GM19452 (cell line): ENCODE measurements around the gene USF1.
A peak's percentile ranks its signal among the peaks of the same experiment; 100 is the strongest.
"Not testable (repeated sequence)": the region's sequence is repeated elsewhere in the genome, so short reads cannot be mapped to it uniquely, and the experiment has no call there.

Source experiments
- ATAC-seq: cut with Tn5 transposase; IDR thresholded peaks from one replicate; pipeline ENCODE4 v1.9.1; 2021; ENCODE audit not compliant: unreplicated experiment

Gene USF1

GRCh38 chr1:161019751-161020495 lies 25.9 kb downstream of the USF1 start:
- no peak for ATAC-seq

GRCh38 chr1:161019111-161019660 lies 26.6 kb downstream of the USF1 start:
- ATAC-seq, result not testable (repeated sequence)

- no peak for ATAC-seq
Observed at GRCh38 chr1:161018631-161018930, 27.2 kb downstream of the USF1 start.

GRCh38 chr1:161017756-161018630 lies 27.8 kb downstream of the USF1 start:
- ATAC-seq, result no peak

- ATAC-seq, result not testable (repeated sequence)
Observed at GRCh38 chr1:161017181-161017580, 28.6 kb downstream of the USF1 start.

- not testable (repeated sequence) for ATAC-seq
Observed at GRCh38 chr1:161016683-161017082, 29.1 kb downstream of the USF1 start.

GRCh38 chr1:161013488-161014230 lies 32.1 kb downstream of the USF1 start:
- peak; percentile 92 for ATAC-seq

GRCh38 chr1:161013131-161013487 lies 32.7 kb downstream of the USF1 start:
- ATAC-seq, result no peak

- no peak for ATAC-seq
Observed at GRCh38 chr1:161012420-161012819, 33.4 kb downstream of the USF1 start.

GRCh38 chr1:161009602-161010211 lies 36.1 kb downstream of the USF1 start:
- ATAC-seq, result no peak

- no peak for ATAC-seq
Observed at GRCh38 chr1:161008869-161009510, 36.8 kb downstream of the USF1 start.

- no peak for ATAC-seq
Observed at GRCh38 chr1:161007369-161007768, 38.4 kb downstream of the USF1 start.

- no peak for ATAC-seq
Observed at GRCh38 chr1:161006563-161006962, 39.2 kb downstream of the USF1 start.

GRCh38 chr1:161001525-161001924 lies 44.3 kb downstream of the USF1 start:
- ATAC-seq, result no peak

- ATAC-seq, result no peak
Observed at GRCh38 chr1:161000736-161001480, 44.9 kb downstream of the USF1 start.

GRCh38 chr1:160999376-160999775 lies 46.4 kb downstream of the USF1 start:
- no peak for ATAC-seq

- ATAC-seq, result no peak
Observed at GRCh38 chr1:160997323-160998038, 48.3 kb downstream of the USF1 start.

GRCh38 chr1:160996178-160996577 lies 49.6 kb downstream of the USF1 start:
- no peak for ATAC-seq

GRCh38 chr1:160993544-160994193 lies 52.1 kb downstream of the USF1 start:
- ATAC-seq, result no peak
